ENCODE results near the gene IDH3A.

The IDH3A gene

GRCh38 chr15:78174401-78174800 is 25.2 kb downstream of the IDH3A start:
- Mint-ChIP-seq H3K27me3 (no peaks in the 10 kb centered on the region), H3K27ac (peak overlapping the region; percentile 62), H3K9me3 (no peaks in the 10 kb centered on the region), H3K36me3 (peaks cover 19% of the 10 kb centered on the region), H3K4me1 (peaks cover 54% of the 10 kb centered on the region), H3K4me3 (no peak overlapping the region)
- peak; percentile 56 for ATAC-seq

DNA sequence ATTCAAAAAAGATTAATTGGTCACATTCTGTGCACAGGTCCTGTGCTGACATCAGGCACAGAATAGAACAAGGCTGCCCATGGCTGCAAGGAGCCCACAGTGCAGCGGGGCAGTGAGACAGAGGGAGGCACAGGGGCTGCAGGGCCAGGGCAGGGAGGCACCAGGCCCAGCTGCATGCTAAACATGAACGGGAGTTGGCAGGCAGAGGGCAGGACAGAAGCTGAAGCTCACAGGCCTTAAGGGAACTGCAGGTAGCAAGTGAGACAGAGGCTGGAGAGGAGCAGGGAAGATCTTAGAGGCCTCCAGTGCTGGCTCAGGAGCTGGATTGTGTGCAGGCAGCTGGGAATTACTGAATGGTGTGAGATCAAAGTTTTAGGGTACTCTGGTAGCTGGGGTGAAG is 26.2 kb downstream of the IDH3A start:
- no peak for ATAC-seq
- Mint-ChIP-seq H3K27ac (peak overlapping the region; percentile 62), H3K4me3 (no peak overlapping the region), H3K27me3 (no peaks in the 10 kb centered on the region), H3K4me1 (peaks cover 48% of the 10 kb centered on the region), H3K36me3 (peaks cover 12% of the 10 kb centered on the region), H3K9me3 (no peaks in the 10 kb centered on the region)

DNA sequence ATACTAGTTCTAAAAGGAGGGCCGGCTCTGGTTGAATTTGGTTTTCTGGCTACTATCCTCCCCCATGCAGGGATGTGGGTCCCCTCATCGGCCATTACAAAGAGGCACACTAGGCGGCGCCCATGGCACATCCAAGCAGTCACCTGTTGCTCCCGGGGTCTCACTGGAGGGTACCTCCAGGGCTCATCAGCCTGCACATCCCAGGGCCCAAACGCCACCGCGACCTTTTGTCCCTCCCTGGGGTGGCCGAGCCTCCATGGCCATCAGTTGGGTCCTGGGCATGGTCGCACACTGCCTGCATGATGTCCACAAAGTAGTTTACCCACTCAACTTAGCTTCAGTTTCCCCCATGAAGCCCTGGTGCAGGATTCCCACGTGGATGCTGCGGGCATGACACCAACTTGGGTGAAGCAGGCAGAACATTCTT is 28.3 kb downstream of the IDH3A start:
- H3K9me3 Mint-ChIP-seq, result no peaks in the 10 kb centered on the region
- H3K36me3 Mint-ChIP-seq, result peaks cover 10% of the 10 kb centered on the region
- no peak overlapping the region for H3K4me3 Mint-ChIP-seq
- H3K4me1 Mint-ChIP-seq, result peaks cover 31% of the 10 kb centered on the region
- H3K27me3 Mint-ChIP-seq, result no peaks in the 10 kb centered on the region
- H3K27ac Mint-ChIP-seq, result no peak overlapping the region
- ATAC-seq, result no peak

DNA sequence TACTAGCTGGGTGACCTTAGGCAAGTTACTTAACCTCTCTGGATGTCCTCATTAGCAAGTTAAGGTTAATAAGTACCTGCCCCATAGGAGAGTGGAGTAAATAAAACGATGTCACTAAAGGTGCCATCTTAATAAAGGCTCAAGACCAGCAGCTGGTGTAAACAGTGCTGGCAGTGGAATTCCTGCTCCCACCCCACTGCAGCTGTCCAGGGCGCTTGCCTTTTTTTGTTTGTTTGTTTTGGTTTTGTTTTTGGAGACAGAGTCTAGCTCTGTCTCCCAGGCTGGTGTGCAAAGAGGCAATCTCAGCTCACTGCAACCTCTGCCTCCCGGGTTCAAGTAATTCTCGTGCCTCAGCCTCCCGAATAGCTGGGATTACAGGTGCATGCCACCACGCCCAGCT is 28.9 kb downstream of the IDH3A start:
- H3K27ac Mint-ChIP-seq, result no peak overlapping the region
- H3K27me3 Mint-ChIP-seq, result no peaks in the 10 kb centered on the region
- H3K9me3 Mint-ChIP-seq, result no peaks in the 10 kb centered on the region
- peaks cover 5% of the 10 kb centered on the region for H3K36me3 Mint-ChIP-seq
- no peak for ATAC-seq
- H3K4me1 Mint-ChIP-seq, result peaks cover 31% of the 10 kb centered on the region
- no peak overlapping the region for H3K4me3 Mint-ChIP-seq

DNA sequence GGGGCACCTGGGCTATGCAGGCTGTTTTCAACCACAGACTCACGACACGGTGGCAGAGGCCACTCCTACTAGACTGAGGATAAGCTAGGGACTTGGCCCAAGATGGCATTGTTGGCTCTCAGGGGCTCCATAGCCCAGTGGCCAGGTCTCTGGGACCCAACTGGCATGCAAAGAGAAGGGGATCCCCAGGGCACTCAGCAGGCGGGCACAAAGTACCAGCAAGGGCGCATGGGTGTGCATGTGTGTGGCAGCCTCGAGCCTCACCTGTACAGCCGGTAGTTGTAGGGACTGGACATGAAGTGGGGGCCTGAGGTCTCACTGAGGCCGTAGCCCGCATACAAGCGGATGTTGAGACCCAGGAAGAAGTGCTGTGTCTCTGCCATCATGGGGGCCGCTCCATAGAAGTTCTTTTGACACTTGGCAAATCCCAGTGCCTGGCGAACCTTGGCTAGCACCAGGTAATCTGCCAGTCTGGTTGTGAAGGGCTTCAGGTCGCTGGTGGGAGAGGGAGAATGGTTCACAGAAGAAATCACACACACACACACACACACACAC is 30.2 kb downstream of the IDH3A start:
- Mint-ChIP-seq H3K4me3 (no peak overlapping the region), H3K36me3 (no peaks in the 10 kb centered on the region), H3K4me1 (peaks cover 19% of the 10 kb centered on the region), H3K9me3 (no peaks in the 10 kb centered on the region), H3K27ac (no peak overlapping the region), H3K27me3 (peaks cover under 1% of the 10 kb centered on the region)
- ATAC-seq, result no peak

DNA sequence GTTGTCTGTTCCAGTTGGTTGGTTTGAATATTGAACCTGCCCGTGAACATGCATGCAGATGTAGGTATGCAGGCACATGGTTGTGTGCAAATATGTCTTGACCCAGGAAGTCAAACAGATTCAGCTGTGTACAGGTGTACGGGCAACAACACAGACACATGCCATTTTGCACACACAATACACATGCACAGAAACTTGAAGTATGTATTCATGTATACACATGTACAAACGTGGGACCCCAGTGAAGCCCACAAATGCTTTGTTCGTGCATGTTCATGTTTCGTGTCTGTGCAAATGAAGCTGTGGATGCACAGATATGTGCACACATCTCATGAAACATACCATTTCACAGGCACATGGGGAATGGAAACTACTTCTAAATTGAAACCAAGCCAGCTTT is 30.7 kb downstream of the IDH3A start:
- Mint-ChIP-seq H3K27ac (no peak overlapping the region), H3K27me3 (peaks cover 6% of the 10 kb centered on the region), H3K4me1 (peaks cover 13% of the 10 kb centered on the region), H3K4me3 (no peak overlapping the region), H3K36me3 (no peaks in the 10 kb centered on the region), H3K9me3 (no peaks in the 10 kb centered on the region)
- ATAC-seq, result no peak

- Mint-ChIP-seq H3K36me3 (no peaks in the 10 kb centered on the region), H3K27me3 (peaks cover 9% of the 10 kb centered on the region), H3K4me1 (peaks cover 6% of the 10 kb centered on the region), H3K9me3 (no peaks in the 10 kb centered on the region), H3K4me3 (no peak overlapping the region), H3K27ac (no peak overlapping the region)
- no peak for ATAC-seq
These were observed 33.2 kb downstream of the IDH3A start for GRCh38 chr15:78182336-78182700.

- H3K4me1 Mint-ChIP-seq, result peaks cover under 1% of the 10 kb centered on the region
- H3K9me3 Mint-ChIP-seq, result no peaks in the 10 kb centered on the region
- no peaks in the 10 kb centered on the region for H3K36me3 Mint-ChIP-seq
- ATAC-seq, result no peak
- H3K27ac Mint-ChIP-seq, result no peak overlapping the region
- H3K4me3 Mint-ChIP-seq, result no peak overlapping the region
- H3K27me3 Mint-ChIP-seq, result peaks cover 9% of the 10 kb centered on the region
These were observed 33.7 kb downstream of the IDH3A start for GRCh38 chr15:78182821-78183220.

GRCh38 chr15:78192826-78193594 is 43.8 kb downstream of the IDH3A start:
- no peak for ATAC-seq
- no peaks in the 10 kb centered on the region for H3K27me3 Mint-ChIP-seq
- H3K27ac Mint-ChIP-seq, result no peak overlapping the region

GRCh38 chr15:78193731-78194567 is 44.8 kb downstream of the IDH3A start:
- H3K27ac Mint-ChIP-seq, result no peak overlapping the region
- no peaks in the 10 kb centered on the region for H3K36me3 Mint-ChIP-seq
- peak; percentile 32 for ATAC-seq
- H3K4me3 Mint-ChIP-seq, result no peak overlapping the region
- peaks cover 8% of the 10 kb centered on the region for H3K4me1 Mint-ChIP-seq
- H3K9me3 Mint-ChIP-seq, result peaks cover 2% of the 10 kb centered on the region
- H3K27me3 Mint-ChIP-seq, result no peaks in the 10 kb centered on the region

More at GRCh38 chr15:78192826-78193594, 43.8 kb downstream of the IDH3A start:
- Mint-ChIP-seq H3K4me3 (no peak overlapping the region), H3K9me3 (peaks cover 2% of the 10 kb centered on the region), H3K4me1 (peaks cover 8% of the 10 kb centered on the region), H3K36me3 (no peaks in the 10 kb centered on the region)

GRCh38 chr15:78194568-78194925 is 45.4 kb downstream of the IDH3A start:
- no peak for ATAC-seq
- no peak overlapping the region for H3K27ac Mint-ChIP-seq
- H3K4me3 Mint-ChIP-seq, result no peak overlapping the region
- H3K9me3 Mint-ChIP-seq, result peaks cover 2% of the 10 kb centered on the region
- H3K27me3 Mint-ChIP-seq, result no peaks in the 10 kb centered on the region
- no peaks in the 10 kb centered on the region for H3K36me3 Mint-ChIP-seq
- peaks cover 8% of the 10 kb centered on the region for H3K4me1 Mint-ChIP-seq

DNA sequence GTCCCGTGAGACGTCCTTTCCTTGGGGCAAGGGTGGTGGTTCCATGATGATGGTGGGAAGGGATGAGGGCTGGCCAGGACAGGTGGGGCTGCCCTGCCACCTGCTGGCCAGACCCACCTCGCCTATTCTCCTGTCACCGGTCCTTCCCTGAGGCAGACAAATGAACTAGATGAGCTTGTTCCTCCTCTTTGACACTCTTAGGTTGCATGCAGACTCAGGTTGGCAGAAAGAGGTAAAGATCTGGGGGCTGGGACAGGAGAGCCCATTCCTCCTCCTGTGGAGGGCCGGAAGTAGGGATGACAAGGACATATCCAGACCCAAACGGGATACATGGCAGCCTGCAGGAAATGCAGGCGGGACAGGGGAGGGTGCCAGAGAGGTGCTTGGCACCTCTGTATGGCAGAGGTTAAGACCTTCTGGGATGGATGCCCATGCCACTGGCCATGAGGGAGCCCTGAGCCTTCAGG is 46.6 kb downstream of the IDH3A start:
- Mint-ChIP-seq H3K27me3 (no peaks in the 10 kb centered on the region), H3K4me3 (no peak overlapping the region), H3K4me1 (peaks cover 8% of the 10 kb centered on the region), H3K27ac (no peak overlapping the region), H3K9me3 (no peaks in the 10 kb centered on the region), H3K36me3 (no peaks in the 10 kb centered on the region)
- ATAC-seq, result peak; percentile 80

DNA sequence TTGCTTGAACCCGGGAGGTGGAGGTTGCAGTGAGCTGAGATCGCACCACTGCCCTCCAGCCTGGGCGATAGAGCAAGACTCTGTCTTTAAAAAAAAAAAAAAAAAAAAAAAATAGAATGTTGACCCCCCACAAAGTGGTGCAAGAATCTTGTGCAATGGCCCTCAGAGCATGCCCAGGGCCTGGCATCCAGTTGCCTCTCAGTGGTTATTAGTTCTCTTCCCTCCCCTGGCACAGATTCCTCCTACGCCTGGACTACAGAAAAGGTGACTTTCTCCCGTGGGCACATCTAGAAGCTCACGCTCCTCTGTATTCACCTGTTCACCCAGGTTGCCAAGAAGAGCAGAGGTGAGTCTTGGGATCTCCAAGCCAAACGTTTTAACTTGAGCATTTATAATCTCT is 48.5 kb downstream of the IDH3A start:
- Mint-ChIP-seq H3K36me3 (no peaks in the 10 kb centered on the region), H3K9me3 (no peaks in the 10 kb centered on the region), H3K4me3 (no peak overlapping the region), H3K27ac (no peak overlapping the region), H3K4me1 (peaks cover 8% of the 10 kb centered on the region), H3K27me3 (no peaks in the 10 kb centered on the region)
- no peak for ATAC-seq

DNA sequence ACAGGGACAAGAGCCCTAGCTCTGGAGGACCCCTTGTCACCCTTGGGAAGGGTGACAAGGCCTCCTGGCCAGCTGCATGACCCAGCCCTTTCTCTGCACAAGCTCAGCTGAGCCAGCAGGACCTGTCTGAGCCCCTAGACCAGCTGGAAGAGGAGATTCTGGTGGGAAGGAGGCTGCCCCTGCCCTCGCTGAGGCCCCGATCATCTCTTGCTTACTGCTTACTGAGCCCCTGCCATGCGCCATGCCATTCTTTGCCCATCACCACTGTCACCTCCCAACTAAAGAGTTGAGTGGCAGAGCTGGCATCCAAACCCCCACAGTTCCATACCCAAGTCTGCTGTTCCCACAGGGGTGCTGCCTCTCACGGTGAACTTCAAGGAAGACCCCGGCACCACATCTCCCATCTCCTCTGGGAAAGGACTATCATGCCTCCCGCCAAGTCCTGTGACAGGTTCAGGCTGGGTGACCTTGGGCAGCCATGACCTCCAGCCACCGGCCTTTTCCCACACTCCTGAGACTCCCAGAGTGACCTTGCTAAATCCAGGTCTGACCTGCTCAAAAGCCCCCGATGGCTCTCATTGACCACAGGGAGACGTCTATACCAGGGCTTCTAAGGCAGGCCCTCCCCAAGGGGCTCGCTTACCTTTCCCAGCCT is 51.2 kb downstream of the IDH3A start:
- Mint-ChIP-seq H3K27me3 (peaks cover 12% of the 10 kb centered on the region), H3K36me3 (no peaks in the 10 kb centered on the region), H3K4me1 (peaks cover 6% of the 10 kb centered on the region), H3K27ac (no peak overlapping the region), H3K9me3 (no peaks in the 10 kb centered on the region), H3K4me3 (no peak overlapping the region)
- ATAC-seq, result no peak
